ENCODE data around the gene CST3.

- TF ChIP-seq REST (IDR thresholded peaks at IDR 0.05; ENCODE audit: insufficient read depth in 1 of 2, low read depth in 2 of 2, low read length in 2 of 2): no peak
- TF ChIP-seq POLR2AphosphoS5 (IDR thresholded peaks at IDR 0.05; ENCODE audit: low read depth, low read length): no peak
- TF ChIP-seq SIN3A (IDR thresholded peaks at IDR 0.05; ENCODE audit: borderline replicate concordance, insufficient read depth, low read length): no peak
- TF ChIP-seq TAF1 (IDR thresholded peaks at IDR 0.05; ENCODE audit: borderline replicate concordance, insufficient read depth, low read length): no peak
- no peak for TF ChIP-seq FOXP2 (optimal IDR thresholded peaks at IDR 0.05; ENCODE audit: borderline replicate concordance, extremely low read depth, extremely low read length, insufficient read depth)
Measured at GRCh38 chr20:23602699-23603098, 35.1 kb downstream of the CST3 start.

Data from PFSK-1 (cell line).